ENCODE results near the gene S1PR4.
A peak's percentile ranks its signal among the peaks of the same experiment; 100 is the strongest.
"Not testable (repeated sequence)": the region's sequence is repeated elsewhere in the genome, so short reads cannot be mapped to it uniquely, and the experiment has no call there.

The S1PR4 gene

GRCh38 chr19:3196933-3197205 is 18.3 kb downstream of the S1PR4 start:
- DNase-seq, result no peak

- no peak for DNase-seq
These were observed 20.5 kb downstream of the S1PR4 start for GRCh38 chr19:3198901-3199700.

- DNase-seq, result no peak
These were observed 22.6 kb downstream of the S1PR4 start for GRCh38 chr19:3201072-3201700.

GRCh38 chr19:3201911-3202310 is 23.3 kb downstream of the S1PR4 start:
- DNase-seq, result no peak

- DNase-seq, result no peak
These were observed 23.8 kb downstream of the S1PR4 start for GRCh38 chr19:3202346-3202745.

GRCh38 chr19:3202895-3203294 is 24.3 kb downstream of the S1PR4 start:
- DNase-seq, result not testable (repeated sequence)

- no peak for DNase-seq
These were observed 25.5 kb downstream of the S1PR4 start for GRCh38 chr19:3203805-3204645.

- no peak for DNase-seq
These were observed 26.2 kb downstream of the S1PR4 start for GRCh38 chr19:3204646-3205275.

- no peak for DNase-seq
These were observed 27.8 kb downstream of the S1PR4 start for GRCh38 chr19:3206216-3206953.

GRCh38 chr19:3207461-3208242 is 29.1 kb downstream of the S1PR4 start:
- DNase-seq, result no peak

GRCh38 chr19:3208317-3209207 is 30.0 kb downstream of the S1PR4 start:
- DNase-seq, result no peak

GRCh38 chr19:3210347-3211017 is 31.9 kb downstream of the S1PR4 start:
- DNase-seq, result no peak

- no peak for DNase-seq
These were observed 32.6 kb downstream of the S1PR4 start for GRCh38 chr19:3211191-3211590.

GRCh38 chr19:3213159-3213558 is 34.6 kb downstream of the S1PR4 start:
- no peak for DNase-seq

GRCh38 chr19:3216874-3217273 is 38.3 kb downstream of the S1PR4 start:
- no peak for DNase-seq

- no peak for DNase-seq
These were observed 42.0 kb downstream of the S1PR4 start for GRCh38 chr19:3220576-3220975.

- DNase-seq, result not testable (repeated sequence)
These were observed 43.0 kb downstream of the S1PR4 start for GRCh38 chr19:3221576-3221975.

GRCh38 chr19:3222709-3223108 is 44.1 kb downstream of the S1PR4 start:
- no peak for DNase-seq

GRCh38 chr19:3224346-3225168 is 46.0 kb downstream of the S1PR4 start, which contains the start of gene CELF5:
Gene CELF5 (plus strand): TSS chr19:3224661. CDS start chr19:3224740, 79 bp downstream.
- DNase-seq, result peak; percentile 27

Data from NCI-H1092 (cell line).